ENCODE results near the gene MDGA2. TPM values are rescaled to one million over a fixed set of nuclear protein-coding genes. Genes with fewer than 3 reads are reported as not detected.
"Not testable (repeated sequence)": the region's sequence is repeated elsewhere in the genome, so short reads cannot be mapped to it uniquely, and the experiment has no call there.

Gene MDGA2
- total RNA-seq, 1 donor from 2014 or later: 39.1 TPM

DNA sequence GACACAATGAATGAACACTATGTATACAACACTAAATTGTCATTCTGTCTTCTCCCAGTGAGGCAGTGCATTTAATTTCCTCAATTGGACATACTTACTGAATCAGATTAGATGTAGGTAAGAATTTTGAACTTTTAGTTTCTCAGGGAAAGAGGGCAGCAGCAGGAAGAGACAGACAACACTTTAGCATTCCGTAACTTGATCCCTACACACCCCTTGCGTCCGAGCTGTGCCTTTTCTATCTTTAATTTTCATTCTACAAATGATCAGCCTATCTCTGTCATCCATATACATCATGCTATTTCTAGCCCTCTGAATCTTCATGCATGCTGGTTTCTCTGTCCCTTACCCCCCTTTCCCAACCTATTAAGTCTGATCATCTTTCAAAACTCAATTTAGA, 665.8 kb downstream of the MDGA2 start:
- DNase-seq (ENCODE audit: low spot score in 2 of 2): no peak

DNA sequence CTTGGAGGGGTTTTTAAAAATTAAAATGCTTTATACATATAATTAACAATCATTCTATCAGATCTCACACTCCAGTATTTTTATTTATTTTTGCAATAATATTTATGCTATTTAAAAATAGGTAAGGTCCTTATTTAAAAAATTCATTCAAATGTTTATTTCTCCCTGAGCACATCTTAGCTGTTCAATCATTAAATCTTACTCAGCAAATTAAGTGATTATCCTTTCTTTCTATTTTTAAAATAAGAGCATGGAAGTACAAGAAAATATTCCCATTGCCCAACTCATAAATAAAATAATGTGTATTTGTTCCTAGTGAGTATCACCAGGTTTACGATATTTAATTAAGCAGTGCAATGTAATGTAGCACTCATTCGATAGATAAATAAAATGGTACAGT, 666.7 kb downstream of the MDGA2 start:
- DNase-seq (ENCODE audit: low spot score in 2 of 2): no peak
- no peak for FAIRE-seq

More for the DNA sequence above, 665.8 kb downstream of the MDGA2 start:
- no peak for FAIRE-seq

GRCh38 chr14:46999661-47000060, 675.7 kb downstream of the MDGA2 start:
- FAIRE-seq: no peak
- no peak for DNase-seq (ENCODE audit: low spot score in 2 of 2)

DNA sequence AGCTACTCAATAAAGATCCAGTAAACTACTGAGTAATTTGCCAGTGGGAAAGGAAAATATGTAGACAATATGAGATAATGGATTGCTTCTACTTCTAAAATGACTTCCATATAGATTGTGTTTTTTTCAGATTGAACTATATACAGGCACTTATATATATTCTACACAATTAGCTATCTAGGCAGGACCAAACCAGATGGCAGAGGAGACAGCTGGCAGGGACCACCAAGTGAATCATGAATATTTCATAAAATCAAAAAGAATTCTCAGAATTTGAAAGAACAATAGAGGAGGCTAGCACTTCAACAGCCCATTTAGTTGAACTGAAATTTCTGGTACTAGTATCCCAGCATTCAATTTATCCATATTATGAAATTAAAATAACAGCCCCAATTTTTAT, 685.8 kb downstream of the MDGA2 start:
- FAIRE-seq (no peak), DNase-seq (ENCODE audit: low spot score in 2 of 2) (no peak)

- DNase-seq (ENCODE audit: low spot score in 2 of 2) (no peak), FAIRE-seq (no peak)
Observed at GRCh38 chr14:46988312-46988711, 687.1 kb downstream of the MDGA2 start.

DNA sequence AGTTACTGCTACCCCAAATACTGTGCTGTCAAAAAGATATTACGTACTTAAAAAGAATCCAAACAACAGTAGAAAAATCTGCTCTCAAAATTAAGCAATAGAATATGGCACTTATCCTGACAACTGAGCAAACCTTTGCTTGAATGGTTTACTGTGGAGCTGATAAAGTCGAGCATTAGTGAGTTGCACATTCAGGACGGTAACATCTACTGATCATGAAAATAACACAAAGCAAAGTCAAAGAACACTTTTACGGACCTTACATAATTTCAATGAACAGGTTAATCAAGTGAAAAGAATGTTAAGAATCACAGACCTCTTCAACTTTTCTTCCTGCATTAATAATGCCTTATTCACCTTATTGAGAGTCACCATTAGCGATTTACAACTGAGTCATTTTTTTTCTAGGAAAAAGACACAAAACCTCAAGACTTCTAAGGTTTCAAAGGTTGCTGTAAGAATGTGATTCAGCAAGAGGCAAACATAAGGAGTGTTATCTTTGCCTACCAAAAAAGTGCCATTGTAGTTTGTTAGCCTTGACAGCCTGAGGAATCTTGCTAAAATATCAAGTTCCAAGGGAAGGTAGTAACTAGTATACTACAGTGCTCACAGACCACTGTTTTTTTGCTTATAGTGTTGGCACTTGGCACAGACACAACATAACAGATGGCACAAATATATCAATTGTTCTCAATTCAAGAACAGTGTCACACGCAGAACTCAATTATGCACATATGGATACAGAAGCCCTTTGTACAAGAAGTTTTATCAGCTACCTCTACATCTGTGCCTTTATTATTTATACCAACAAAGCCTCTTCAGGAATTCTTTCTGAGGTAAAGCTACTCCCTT, 689.6 kb downstream of the MDGA2 start:
- DNase-seq (ENCODE audit: low spot score in 2 of 2): no peak
- FAIRE-seq: no peak

DNA sequence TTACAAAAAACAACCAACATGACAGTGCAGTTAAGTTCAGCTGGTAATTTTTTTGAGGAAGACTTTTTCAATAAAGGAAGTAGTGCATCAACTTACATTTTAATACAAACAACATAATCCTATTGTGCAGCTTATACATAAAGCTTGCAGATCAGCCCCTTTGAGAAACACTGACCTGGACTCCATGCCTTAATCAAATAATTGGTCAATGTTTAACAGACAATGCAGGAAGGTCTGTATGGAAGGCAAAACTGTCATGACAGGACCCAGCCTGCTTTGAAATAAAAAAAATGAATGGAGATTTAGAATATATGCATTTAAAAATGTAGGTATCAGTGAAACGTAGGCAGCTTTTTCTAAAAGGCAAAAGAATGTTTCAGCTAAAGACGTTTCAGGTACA, 702.1 kb downstream of the MDGA2 start:
- DNase-seq (ENCODE audit: low spot score in 2 of 2): no peak
- FAIRE-seq: no peak

GRCh38 chr14:46964378-46964777, 711.0 kb downstream of the MDGA2 start:
- FAIRE-seq: no peak

GRCh38 chr14:46951103-46951502, 724.3 kb downstream of the MDGA2 start:
- FAIRE-seq (no peak), DNase-seq (ENCODE audit: low spot score in 2 of 2) (no peak)

More at GRCh38 chr14:46964378-46964777, 711.0 kb downstream of the MDGA2 start:
- DNase-seq (ENCODE audit: low spot score in 2 of 2): no peak

GRCh38 chr14:46940611-46941010, 734.8 kb downstream of the MDGA2 start:
- FAIRE-seq (no peak), DNase-seq (ENCODE audit: low spot score in 2 of 2) (no peak)

DNA sequence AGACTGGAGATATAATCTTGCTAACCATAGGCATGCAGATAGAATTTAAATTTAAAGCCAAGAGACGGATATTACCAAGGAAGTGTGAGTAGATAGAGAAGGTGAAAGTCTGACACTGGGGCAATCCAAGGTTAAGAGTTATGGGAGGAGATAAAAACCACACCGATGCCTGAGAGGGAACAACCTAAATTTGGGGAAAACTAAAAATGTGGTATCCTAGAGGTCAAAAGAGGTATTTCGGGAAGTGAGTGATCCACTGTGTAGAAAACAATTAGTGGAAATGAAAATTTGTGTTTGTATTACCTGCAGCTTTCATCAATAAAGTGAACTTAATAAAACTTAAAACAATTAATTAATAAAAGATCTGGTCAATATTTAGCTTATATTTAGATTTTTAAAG, 754.9 kb downstream of the MDGA2 start:
- FAIRE-seq: no peak
- no peak for DNase-seq (ENCODE audit: low spot score in 2 of 2)

DNA sequence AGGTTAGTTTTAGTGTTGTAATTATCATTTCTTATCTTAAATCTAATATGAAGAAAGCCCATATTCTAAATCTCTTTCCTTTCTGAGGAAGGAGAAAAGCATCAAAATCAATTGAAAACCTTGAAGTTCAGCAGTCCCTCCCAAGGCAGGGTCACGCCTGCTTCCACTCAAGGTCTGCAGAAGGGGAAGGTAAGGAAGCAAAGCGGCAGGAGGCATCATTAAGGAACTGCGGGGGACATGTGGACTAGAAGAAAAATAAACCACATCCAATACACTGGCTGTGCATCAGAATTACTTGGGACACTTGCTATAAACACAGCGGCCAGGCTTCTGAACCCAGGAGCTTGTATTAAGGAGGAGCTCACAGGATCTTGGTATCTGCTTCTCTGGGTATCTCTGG, 759.9 kb downstream of the MDGA2 start:
- DNase-seq (ENCODE audit: low spot score in 2 of 2); FAIRE-seq: not testable (repeated sequence)

DNA sequence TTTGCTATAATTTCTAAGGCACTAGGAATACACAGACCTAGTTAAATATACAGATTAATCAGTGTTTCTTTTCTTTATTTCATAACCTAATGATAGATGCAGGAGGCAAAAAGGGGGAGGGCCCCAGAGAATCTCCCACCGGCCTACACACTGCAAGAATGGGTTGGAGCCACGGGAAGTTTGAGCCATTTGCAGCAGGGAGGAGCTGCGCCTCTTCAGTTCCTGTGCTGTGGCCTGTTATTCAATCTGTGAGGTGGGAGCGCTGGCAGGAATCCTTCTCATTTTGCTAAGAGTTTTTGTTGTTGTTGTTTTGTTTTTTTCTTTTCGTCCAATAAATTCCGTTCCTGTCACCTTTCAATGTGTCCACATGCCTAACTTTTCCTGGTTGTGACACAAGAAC, 772.6 kb downstream of the MDGA2 start:
- DNase-seq (ENCODE audit: low spot score in 2 of 2): no peak
- no peak for FAIRE-seq

- no peak for FAIRE-seq
- DNase-seq (ENCODE audit: low spot score in 2 of 2): no peak
Observed at GRCh38 chr14:46894476-46894875, 780.9 kb downstream of the MDGA2 start.

DNA sequence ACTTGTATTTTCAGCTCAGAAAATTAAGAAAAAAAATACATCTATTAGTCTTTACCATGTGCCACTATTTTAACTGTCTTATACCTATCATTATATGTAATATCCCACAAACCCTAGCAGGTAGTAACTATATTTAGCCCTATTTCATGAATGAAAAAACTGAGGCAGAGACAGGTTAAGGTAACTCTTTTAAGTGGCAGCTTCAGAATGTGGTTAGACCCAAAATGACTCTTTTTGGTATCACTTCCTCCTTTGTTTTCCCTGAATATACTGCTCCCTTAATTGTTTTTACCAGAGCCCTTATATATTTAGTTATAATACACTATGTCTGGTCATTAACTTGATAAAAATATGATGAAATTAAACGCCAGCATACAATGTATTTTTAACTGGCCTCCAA, 788.3 kb downstream of the MDGA2 start:
- DNase-seq (ENCODE audit: low spot score in 2 of 2) (no peak), FAIRE-seq (no peak)

GRCh38 chr14:46885566-46885965, 789.8 kb downstream of the MDGA2 start:
- no peak for DNase-seq (ENCODE audit: low spot score in 2 of 2)
- no peak for FAIRE-seq

GRCh38 chr14:46861753-46862152, 813.7 kb downstream of the MDGA2 start:
- DNase-seq (ENCODE audit: low spot score in 2 of 2): no peak
- FAIRE-seq: no peak

GRCh38 chr14:46840944-46841720, 834.3 kb downstream of the MDGA2 start:
- DNase-seq (ENCODE audit: low spot score in 2 of 2) (no peak), FAIRE-seq (no peak)

DNA sequence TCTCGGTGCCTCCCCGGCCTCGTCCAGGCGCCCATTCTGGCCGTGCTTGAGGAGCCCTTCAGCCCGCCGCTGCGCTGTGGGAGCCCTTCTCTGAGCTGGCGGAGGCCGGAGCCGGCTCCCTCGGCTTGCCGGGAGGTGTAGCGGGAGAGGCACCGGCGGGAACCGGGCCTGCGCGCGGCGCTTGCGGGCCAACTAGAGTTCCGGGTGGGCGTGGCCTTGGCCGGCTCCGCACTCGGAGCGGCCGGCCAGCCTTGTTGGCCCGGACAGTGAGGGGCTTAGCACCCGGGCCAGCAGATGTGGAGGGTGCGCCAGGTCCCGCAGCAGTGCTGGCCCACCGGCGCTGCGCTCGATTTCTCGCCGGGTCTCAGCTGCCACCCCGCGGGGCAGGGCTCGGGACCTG, 855.1 kb downstream of the MDGA2 start:
- FAIRE-seq (no peak), DNase-seq (ENCODE audit: low spot score in 2 of 2) (no peak)

DNA sequence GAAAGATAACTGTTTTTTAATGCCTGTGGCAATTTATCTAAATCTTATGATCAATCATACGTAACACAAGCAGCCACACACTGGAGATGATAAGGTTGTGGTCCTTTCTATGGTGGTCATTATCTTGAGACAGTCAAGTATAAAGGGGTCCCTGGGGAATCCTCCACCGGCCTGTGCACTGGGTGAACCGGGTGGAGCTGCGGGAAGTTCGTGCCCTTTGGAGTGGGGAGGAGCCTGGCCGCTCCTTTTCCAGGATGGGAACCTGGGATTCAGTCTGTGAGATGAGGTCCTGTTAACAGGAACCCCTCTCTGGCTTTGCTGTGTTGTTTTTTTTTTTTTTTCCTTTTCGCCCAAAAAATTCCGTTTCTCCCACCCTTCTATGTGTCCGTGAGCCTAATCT, 856.3 kb downstream of the MDGA2 start:
- DNase-seq (ENCODE audit: low spot score in 2 of 2): no peak
- FAIRE-seq: no peak

- no peak for FAIRE-seq
Observed at GRCh38 chr14:46818147-46818546, 857.3 kb downstream of the MDGA2 start.

GRCh38 chr14:46793144-46793543, 882.3 kb downstream of the MDGA2 start:
- no peak for DNase-seq (ENCODE audit: low spot score in 2 of 2)
- FAIRE-seq: no peak

More at GRCh38 chr14:46818147-46818546, 857.3 kb downstream of the MDGA2 start:
- DNase-seq (ENCODE audit: low spot score in 2 of 2): no peak
